HG03103 (cell line): ENCODE measurements around the gene USPL1.
A peak's percentile ranks its signal among the peaks of the same experiment; 100 is the strongest.
"Not testable (repeated sequence)": the region's sequence is repeated elsewhere in the genome, so short reads cannot be mapped to it uniquely, and the experiment has no call there.

Source experiments
- ATAC-seq: cut with Tn5 transposase; IDR thresholded peaks from one replicate; pipeline ENCODE4 v1.9.1; 2021; ENCODE audit warnings: low read depth; ENCODE audit not compliant: unreplicated experiment

USPL1 gene

DNA sequence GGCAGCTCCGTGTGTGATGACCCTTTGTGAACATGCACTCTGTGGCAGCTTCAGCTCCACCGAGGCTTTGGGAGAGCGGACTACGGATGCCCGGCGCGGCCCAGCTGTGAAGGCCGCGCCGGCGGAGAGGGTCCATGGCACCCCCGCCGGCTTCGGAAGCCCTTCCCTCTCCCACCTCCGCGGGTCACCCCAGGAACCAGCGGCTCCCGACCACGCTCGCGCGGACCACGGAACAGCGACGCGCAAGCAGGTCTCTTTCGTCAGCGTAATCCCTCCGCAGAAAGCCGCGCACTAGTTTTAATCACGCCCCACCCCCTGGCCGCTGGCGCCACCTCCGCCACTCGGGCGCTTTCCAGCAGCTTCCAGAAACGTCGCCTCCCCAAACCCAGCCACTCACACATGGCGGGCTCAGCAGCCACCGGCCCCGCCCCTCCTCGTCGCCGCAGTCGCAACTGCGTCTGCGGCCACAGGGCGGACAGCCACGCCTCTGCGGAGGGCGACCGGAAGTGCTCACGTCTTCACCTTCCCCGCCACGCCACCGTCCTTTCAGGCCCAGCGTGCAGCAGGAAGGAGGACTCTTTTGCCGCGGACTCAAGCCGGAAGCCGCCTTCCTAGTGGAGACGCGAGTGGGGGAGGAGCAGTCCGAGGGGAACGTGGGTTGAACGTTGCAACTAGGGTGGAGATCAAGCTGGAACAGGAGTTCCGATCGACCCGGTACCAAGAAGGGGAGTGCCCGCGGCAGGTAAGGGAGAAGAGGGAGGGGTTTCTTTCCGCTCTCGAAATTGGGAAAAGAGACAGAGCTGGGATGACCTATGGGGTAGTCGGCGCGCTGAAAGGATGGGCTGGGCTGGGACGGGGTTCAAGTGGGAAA lies at the start of gene USPL1:
Gene USPL1, plus strand, starts transcription at position 606 of the 871 bp plus-strand sequence. CDS start 3,221 bp downstream, outside the sequence.
- ATAC-seq: peak; percentile 82

DNA sequence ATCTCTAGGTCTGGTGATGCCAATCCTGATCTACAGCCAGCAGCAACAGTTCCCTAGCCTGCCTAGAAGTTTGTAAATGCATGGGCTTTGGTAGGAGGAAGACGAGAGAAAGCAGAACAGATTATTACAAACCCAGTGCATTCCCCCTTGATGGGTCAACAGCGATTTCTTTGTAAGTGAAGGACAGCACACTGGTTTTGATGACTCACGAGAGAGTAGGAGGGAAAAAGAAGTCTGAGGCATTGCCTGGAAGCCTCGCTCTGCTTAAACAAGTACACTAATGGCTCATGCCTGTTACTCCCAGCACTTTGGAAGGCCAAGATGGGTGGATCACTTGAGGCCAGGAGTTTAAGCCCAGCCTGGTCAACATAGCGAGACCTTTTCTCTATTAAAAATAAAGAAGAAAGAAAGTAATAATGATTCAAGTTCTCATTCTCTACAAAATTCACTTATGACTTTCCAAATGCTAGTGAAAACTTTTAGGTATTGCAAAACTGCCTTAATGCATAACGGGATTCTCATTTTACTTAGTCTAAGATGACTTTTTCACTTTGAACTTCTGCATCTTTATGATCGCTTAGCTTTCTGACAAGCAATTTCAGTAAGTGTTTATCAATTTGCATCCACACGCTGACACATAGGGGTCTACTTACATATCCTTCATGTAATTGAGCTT lies 47.7 kb upstream of the USPL1 start:
- ATAC-seq: no peak

DNA sequence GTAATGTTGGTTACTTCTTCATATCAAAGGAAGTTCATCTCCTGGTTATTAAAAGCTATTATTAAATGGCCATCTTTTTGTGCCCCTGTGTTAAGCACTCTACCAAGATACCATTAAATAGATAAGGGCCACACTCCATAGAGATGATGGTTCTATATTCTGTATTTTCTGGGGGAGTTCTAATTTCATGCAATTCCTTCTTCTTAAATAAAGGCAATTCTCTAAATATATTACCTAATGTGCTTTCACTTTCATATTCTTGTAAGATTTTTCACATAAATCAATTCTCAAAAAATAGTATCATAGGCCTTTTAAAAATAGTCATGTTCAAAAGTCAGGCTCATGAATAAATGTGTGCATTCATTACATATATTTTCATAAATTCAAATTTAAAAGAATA lies 47.0 kb upstream of the USPL1 start:
- no peak for ATAC-seq

DNA sequence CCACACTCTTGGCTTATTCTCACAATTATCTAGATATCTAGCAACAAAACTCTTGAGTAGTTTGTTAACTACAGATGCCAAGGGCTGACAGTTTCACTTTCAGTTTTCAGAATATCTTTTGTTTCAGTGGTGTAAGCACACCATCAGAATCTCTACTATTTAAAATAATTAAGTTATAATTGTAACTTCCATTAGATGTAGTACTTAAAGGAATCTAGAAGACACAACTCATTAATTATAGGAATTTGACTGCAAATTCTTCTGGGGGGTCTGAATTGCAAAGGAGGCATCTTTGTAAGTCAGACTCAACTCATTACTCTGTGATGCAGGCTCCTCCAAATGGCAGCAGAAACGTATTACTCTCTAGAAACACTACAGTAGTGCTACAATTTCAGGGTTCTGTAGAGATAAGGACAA lies 44.9 kb upstream of the USPL1 start:
- ATAC-seq: no peak

DNA sequence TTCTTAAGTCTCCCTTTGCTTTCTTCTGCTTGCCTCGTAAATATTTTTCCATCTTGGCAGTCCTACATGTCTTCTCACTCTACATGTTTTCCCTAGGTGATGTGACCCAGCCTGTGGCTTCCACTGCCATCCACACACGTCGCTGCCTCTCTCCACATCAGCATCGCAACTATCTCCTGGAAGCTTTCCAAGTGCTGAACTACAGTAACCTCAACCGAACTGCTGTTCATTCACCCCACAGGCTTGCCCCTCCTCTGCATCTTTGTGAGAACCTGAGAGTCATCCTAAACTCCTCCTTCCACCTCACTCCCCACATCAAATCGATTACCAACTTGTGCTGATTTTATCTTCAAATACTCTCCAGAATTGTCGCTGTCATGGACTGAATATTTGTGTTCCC lies 41.2 kb upstream of the USPL1 start:
- ATAC-seq: no peak

DNA sequence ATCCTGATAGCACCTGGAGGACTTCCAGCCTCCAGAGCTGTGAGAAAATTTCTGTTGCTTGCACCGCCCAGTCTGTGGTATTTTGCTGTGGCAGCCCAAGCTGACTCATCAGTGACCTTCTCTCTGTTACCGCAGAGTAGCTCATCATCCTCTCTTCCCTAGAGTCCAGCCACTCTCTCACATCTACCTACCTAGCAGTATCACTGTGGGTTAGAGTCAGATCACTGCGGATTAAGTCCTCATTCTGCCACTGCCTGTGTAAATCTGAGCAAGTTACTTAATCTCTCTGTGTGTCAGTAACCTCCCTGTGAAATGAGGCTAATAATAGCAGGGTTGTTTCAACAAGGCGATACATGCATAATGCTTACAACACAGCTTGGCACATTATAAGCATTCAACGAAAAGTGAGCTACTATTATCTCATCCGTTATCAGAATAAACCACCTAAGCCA lies 40.3 kb upstream of the USPL1 start:
- peak; percentile 72 for ATAC-seq

DNA sequence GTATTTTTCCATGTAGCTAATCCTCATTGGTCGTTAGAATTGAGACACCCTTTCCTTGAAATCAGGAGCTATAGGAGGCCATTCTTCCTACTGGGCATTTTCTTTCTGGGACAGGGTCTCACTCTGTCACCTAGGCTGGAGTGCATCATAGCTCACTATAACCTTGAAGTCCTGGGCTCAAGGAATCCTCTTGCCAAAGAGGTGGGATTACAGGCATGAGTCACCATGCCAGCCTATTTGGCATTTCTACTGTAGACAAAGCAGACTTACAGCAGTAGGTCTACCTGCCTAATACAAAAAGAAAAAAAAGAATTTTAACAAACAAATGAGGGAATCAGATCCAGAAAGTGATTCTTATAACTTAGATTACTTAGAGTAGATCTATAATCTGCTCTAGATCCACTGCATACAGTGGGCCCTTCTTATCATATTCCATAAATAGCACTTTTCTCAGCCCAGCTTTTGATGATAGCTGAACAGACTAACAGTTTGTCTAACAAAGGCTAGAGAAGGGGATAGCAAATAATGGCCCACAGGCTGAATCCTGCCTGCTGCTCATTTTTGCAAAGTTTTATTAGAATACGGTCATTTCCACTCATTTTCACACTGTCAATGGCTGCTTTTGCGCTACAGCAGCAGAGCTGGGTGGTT lies 36.7 kb upstream of the USPL1 start:
- ATAC-seq: no peak

DNA sequence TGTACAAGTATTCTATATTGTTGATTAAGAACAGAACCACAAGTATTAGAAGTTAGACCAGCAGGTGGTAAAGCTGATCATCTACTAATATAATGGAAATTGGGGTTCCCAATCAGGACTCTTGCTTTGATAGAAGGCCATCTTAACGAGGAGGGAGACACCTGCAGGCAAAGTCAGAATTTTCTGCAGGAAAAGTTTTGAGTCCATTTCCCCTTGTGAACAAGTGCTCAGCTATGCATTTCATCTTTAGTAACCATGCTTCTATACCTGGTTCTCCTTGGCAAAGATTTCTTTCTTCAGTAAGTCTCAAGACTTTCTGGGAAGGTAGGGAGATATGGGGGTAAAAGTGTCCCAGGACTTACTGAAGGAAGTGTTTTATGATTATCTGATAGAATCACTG lies 36.1 kb upstream of the USPL1 start:
- ATAC-seq: no peak

DNA sequence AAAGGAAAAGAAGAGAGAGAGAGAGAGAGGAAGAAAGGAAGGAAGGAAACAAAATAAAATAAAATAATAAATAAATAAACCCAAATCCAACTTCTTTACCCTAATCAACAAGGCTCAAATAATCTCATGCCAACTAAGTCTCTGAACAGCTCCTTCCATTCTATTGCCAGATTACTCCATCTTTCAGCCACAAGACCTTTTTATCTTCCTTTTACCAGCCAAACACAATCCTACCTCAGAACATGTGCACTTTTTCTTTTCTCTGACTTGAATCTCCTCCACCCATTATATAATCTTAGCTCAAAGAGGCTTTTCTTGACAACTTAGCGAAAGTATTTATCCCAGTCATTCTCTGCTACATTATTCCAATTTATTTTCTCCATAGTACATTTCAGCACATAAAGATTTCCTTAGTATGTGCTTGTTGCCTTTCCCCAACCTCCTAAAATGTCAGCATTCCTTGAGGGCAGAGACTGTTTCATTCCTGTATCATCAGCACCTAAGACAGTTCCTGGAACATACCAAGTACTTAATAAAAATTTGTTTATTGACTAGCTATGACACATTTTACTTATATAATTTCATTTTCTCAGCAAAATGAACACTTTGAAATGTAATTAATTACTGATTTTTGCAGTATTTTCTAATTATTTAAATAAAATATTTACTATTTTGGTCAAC lies 33.5 kb upstream of the USPL1 start:
- ATAC-seq: no peak

DNA sequence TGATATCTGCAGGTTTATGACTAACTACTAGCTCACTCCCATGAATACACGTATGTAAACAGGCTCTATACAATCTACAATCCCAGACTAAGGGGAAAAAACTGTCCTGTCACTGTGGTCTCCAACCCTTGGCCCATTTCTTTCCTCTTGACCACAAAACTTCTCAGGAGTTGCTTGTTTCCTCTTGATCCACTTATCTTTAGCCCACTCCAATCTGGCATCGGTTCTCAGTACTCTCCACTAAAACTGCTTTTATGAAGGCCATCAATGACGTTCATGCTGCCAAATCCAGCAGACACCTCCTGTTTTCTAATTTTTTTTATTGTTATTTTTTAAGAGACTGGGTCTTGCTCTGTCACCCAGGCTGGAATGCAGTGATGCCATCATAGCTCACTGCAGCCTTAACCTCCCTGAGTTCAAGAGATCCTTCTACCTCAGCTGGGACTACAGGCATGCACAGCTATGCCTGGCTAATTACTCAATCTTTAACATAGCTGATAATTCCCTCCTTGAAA lies 31.9 kb upstream of the USPL1 start:
- ATAC-seq: no peak

DNA sequence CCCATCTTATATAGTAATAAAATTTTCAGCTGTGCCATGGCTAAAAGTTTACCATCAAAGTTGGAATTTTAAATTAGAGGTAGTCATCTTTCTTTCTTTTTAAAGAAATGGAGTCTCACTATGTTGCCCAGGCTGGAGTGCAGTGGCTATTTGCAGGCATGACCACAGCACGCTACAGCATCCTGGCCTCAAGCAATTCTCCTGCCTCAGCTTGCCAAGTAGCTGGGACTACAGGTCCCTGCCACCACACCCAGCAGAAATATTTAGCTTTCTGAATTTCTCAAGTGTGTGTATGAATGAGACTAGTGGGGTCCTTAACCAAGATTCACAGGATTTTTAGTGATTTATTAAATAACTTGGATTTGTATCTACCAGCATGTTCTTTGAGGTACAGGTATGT lies 30.5 kb upstream of the USPL1 start:
- no peak for ATAC-seq

DNA sequence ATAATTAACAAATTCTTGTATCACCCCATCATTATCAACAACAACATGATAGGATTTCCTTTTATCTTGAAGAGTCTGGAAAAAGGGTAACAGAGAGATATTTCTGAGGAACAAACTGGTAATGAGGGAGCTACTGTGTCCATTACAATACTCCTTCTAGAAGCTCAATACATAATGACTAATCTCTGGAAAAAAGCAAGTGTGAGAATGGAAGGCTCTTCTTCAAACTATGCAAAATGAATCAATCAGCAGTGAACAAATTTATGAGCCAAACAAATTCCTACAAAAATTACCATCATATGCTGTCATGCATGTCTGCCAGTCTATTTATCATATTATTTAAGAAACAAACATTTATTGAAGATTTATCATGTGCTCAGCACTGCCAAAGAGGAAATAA lies 30.0 kb upstream of the USPL1 start:
- no peak for ATAC-seq

DNA sequence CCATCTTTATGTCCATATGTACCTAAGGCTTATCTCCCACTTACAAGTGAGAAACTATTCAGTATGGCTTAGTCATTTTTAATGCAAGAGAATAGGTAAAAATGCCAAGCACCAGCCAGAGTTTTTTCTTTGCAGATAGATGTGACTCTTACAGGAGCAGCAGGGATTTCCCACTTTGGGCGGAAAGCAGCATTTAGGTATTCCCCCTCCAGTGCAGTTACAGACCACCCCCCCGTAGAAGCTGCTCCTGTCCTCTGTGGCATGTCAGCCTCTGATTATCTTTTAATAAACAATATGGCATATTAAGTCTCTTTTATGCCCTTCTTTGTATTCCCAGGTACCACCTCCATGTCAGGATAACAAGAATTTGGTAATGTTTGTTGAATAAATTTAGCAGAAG lies 24.7 kb upstream of the USPL1 start:
- ATAC-seq: no peak

DNA sequence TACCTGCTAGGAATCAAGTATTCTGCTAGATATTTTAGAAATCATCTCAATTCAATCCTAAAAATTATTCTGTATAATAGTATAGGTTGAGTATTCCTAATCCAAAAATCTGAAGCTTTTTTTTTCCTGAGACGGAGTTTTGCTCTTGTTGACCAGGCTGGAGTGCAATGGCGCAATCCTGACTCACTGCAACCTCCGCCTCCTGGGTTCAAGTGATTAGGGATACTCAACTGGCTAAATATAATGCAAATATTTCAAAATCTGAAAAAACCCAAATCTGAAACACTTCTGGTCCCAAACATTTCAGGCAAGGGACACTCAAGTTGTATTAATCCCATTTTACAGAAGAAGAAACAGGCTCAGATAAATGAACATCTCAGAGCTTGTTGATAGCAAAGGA lies 17.2 kb upstream of the USPL1 start:
- ATAC-seq: no peak

DNA sequence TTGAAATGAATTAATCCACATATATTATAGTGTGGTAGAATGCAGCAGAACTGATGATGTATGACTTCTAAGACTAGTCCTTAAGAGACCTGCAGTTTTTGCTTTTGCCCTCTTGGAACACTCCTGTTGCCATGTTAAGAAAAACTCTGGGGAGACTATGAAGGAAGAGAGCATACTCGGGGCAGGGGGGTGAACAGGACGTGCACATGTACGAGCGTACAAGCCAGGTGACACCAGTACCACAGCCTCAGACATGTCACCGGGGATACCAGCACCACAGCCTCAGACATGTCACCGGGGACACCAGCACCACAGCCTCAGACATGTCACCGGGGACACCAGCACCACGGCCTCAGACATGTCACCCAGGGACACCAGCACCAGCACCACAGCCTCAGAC lies 15.9 kb upstream of the USPL1 start:
- ATAC-seq: no peak

DNA sequence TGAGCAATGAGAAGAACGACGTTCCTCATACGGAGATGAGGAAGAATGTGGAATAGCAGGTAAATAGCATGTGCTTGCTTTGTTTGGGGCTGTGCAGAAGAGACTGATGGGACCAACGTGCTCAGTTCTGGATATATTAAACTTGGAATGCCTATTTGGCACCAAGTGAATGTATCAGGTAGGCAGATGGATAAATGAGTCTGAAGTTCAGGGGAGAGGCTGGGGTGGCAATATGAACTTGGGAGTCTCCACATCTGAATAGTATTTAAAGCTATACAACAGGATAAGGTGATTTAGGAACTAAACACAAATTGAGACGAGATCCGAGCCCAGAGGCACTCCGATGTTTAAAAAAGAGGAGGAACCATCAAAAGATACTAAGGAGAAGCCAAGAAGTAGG lies 12.7 kb upstream of the USPL1 start:
- ATAC-seq: no peak

DNA sequence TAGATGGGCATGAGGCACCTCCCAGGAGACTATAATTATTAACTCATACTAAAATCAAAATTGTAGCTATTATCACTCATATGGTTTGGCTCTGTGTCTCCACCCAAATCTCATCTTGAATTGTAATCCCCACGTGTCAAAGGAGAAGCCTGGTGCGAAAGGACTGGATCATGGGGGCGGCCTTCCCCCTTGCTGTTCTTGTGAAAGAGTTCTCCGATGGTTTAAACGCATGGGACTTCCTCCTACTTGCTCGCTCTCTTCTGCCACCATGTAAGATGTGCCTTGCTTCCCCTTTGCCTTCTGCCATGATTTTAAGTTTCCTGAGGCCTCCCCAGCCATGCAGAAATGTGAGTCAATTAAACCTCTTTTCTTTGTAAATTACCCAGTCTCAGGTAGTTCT lies 10.5 kb upstream of the USPL1 start:
- ATAC-seq: not testable (repeated sequence)

DNA sequence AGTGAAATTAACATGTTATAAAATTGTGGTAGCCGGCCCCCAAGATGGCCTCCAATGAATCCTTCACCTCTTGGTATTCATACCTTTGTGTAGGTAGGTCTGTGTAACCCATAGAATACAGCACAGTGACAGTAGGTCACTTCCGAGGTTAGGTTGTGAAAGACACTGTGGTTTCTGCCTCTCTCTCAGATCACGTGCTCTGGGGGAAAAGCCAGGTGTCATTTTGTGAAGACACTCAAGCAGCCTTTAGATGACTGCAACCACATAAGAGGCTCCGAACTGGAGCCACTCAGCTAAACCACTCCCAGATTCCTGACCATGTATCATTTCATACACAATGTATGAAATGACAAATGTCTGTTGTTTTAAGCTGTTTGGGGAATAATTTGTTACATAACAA lies 9.8 kb upstream of the USPL1 start:
- peak; percentile 96 for ATAC-seq

DNA sequence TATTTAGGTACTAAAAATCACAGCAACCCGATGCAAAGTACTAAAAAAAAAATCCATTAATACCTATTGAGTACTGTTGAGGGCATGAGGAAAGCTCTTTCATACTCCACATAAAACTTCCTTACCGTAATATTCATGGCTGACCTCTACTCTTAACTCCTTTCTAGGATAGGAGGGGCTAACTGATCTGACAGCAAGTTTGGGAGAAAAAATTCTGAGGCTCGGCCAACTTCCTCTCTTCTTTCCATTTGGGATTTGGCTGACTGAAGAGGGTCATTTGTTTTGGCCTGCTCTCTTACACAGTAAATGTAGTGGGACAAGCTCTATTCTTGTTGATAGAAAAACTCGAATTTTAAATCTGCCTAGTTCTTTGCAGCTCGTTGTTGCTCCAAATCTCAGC lies 9.4 kb upstream of the USPL1 start:
- no peak for ATAC-seq

DNA sequence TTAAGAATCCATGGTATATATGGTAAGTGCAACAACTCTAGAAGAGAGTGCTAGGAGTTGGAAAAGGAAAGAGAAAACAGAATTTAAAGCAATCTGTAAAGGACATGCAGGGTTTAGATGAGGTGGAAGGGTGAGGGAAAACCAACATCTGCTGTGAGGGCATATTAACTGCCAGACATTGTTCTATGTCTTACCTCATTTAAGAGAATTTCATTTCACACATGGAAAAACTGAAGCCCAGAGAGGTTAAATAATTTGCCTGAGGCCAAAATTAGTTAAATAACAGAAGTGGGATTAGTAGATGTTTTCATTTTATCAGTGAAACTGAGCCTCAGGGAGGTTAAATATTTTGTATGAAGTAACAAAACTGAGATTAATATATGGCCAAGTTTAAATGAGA lies 7.4 kb upstream of the USPL1 start:
- ATAC-seq: no peak

DNA sequence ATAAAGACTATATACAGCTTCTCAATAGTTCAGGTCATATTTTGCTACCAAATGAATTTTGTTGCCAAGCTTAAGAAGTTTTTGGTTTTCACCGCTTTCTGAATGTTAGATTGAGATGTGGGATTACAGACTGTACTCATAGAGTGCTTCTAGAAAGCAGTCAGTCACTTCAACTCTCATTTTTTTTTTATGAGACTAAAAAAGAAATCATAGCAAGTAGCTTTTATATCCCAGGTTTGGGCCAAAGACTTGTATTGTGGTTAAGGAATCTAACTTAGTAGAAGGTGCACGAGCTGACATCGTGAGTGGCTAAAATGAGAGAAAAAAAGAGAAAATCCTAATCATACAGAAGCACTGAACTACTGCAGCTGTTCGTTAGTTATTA lies 2.2 kb upstream of the USPL1 start:
- no peak for ATAC-seq
